Skin of body (tissue), 2 donors: ENCODE measurements around the gene PDLIM7. TPM values are rescaled to one million over a fixed set of nuclear protein-coding genes. Genes with fewer than 3 reads are reported as not detected.

Experiments
- DNase-seq: peaks from one replicate; lab custom pipeline; 2025; lab: John Stamatoyannopoulos, UW
- total RNA-seq: library from RNA; depleted of rRNA; stranded (reverse); fragments of >200 nt; gene quantifications from one replicate; pipeline ENCODE4 v1.2.3, GENCODE V29; 2014

Gene PDLIM7
- total RNA-seq, 1 donor from 2014 or later = 30.7 TPM

DNA sequence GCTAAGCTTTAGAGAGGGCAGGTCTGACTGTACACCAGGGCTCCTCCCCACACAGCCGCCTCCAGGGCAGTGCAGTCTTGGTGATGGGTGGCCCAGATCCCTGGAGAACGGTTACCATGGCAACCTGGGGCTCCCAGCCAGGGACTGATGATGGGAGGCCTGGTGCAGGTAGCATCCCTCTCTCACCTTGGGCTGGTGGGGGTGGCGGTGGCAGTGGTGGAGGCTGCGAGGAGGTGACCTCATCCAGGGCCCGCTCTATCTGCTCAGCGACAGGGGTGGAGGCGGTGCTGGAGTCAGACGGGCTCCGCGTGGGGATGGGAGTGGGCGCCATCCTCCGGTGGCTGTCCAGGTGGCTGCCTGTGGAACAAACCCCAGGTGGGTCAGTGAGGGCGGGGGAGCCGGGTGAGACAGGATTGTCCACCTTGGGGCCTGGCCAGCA is 38.5 kb downstream of the PDLIM7 start:
- no peak for DNase-seq

DNA sequence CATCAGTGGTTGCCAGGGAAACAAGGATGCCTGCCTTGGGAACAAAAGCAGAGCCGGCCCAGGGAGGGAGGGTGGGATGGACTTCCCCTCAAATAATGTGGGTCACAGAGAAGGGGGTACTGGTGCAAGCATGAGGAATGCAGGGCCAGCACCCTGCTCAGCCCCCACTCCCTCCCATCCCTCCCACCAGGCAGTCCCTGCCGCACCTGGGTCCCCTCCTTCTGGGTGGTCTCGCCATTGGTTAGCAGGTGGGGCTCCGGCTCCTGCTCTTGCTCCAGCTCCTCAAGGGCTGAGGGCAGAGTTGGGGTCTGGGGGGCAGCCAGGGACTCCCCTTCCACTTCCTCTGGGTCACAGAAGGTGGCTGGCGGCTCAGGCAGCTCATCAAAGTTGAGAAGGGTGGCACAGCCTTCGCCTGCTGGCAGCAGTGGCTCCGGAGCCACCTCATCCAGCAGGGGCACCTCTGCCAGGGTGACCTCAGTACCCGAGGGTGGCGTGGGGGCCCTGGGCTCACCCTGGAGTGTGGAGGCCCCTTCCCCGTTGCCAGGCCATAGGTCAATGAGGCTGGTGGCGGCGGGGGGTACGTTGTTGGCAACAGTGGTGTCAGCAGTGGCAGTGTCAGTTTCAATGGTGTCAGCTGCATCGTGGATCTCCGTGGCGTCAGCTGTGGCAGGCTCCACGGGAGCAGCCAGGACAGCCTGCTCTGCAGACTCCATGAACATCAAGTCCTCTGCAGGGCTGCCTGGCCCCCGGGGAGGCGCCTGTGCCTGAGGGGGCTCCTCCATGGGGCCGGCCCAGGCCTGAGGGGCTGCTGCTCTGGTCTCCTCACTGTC is 39.3 kb downstream of the PDLIM7 start:
- no peak for DNase-seq

DNA sequence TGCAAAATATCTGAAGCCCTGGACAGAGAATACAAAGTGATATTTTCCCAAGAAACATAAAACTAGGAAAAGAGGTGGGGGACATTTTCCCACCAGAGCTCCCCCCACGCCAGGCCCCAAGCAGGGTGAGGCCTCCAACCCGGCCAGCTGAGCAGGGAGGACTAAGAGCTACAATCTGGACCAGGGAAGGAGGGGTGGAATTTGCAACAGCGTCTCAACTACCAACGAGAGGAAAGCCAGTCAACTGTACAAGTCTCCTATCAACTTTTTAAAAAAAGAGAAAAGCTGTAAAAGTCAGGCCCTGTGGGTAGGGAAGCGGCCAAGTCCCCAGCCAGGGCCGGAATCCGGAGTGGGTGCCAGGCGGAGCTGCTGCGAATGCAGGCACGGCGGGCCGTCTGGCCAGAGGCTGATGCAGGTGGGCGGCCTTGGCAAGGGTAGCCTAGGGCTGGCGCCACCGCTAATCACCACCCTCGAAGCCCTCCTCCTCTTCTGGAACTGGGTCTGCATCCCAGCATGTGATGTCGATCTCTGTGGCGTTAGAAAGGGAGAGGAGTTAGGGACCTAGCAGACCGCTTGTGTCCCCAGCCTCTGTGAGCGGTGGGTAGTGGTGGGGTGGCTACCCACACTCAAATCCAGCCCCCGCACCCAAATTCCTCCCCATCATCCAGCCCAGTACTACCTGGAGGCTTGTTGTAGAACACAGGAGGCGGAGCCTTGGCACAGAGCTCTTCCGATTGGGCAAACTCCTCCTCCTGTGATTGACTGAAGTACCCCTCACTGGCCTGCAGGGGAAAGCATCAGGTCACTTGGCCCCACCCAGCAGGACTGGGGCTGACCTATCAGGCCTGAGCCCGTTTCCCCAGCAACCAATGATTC is 40.2 kb downstream of the PDLIM7 start:
- DNase-seq = peak; percentile 81

DNA sequence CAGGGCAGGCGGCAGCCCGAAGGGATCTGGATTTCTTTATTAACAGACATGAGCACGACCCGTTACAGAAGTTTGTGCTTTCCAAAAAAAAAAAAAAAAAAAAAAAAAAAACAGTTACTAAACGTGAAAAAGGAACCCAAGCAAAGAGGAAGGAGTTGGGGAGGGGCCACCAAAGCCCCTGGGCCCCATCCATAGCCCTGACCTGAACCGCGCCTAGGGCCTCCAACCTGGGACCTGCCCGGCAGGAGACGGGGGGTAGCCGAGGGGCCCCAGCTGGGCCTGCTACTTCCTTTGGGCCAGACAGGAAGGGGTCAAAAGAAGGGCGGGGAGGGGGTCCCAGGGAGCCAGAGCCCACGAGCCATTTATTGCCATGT is 40.8 kb downstream of the PDLIM7 start:
- DNase-seq = no peak

DNA sequence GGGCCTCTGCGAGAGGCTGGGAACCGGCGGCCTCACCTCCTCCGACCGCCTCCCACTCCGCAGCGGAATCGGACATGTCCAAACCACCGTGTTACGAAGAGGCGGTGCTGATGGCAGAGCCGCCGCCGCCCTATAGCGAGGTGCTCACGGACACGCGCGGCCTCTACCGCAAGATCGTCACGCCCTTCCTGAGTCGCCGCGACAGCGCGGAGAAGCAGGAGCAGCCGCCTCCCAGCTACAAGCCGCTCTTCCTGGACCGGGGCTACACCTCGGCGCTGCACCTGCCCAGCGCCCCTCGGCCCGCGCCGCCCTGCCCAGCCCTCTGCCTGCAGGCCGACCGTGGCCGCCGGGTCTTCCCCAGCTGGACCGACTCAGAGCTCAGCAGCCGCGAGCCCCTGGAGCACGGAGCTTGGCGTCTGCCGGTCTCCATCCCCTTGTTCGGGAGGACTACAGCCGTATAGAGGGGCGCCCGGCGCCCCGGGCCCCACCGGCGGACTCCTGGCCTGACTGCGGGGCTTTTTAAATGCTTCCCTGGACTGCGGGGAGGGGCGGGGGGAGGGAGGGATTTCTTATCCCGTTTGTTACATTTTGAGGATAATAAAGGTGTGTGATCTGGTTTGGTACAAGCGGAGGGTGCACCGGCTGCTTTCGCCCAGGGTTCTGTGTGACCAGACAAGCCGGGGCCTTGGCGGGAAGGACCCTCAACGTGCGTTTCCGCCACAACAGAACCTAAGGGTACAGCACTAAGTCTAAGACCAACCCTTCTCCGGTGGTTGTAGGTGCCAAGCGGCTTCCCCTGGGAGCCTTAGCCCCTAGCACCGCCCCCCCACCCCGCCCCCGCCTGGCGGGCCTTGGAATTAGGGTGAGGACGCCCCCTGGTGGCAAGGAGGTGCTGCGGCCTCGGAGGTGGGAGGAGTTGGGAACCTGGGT is 41.5 kb downstream of the PDLIM7 start:
- peak; percentile 81 for DNase-seq

DNA sequence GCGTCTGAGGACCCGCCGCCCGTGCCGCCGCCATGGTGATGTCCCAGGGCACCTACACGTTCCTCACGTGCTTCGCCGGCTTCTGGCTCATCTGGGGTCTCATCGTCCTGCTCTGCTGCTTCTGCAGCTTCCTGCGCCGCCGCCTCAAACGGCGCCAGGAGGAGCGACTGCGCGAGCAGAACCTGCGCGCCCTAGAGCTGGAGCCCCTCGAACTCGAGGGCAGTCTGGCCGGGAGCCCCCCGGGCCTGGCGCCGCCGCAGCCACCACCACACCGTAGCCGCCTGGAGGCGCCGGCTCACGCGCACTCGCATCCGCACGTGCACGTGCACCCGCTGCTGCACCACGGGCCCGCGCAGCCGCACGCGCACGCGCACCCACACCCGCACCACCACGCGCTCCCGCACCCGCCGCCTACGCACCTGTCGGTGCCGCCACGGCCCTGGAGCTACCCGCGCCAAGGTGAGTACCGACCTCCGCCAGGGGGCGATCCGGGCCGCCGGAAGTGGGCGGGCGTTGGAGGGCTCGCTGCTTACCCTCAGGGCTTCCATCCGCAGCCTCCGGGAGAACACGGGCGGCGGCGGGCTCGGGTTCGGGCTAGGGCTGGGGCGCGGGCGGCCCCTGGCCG is 42.3 kb downstream of the PDLIM7 start:
- peak; percentile 36 for DNase-seq

DNA sequence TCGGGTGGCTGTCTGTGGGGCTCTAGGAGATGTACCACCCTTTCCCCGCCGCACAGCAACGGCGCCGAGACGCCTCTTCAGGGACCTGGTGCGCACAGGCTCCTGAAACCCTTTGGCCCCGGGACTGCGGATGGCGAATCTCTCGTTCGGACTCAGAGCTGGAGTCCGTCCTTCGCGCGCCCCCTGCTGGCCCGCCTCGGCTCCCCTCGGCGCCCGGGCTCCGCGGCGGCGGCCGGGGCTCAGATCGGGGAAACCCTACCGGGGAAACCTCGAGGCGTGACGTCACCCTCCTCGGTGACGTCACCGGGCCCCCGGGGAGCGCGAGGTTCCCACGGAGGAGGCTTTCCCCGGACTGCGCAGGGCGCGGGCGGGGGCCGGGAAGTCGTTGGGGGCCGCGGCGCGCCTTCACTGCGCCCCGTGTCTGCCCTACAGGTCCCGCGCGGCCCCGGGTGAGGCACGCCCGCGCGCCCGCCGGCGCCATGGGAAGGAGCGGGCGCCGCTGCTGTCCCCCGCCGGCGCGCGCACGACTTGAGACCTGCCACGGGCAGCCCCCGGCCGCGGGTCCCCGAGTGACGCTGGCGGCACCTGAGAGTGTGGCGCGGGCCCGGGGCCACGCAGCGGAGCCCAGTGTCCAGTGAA is 42.9 kb downstream of the PDLIM7 start:
- peak; percentile 72 for DNase-seq

DNA sequence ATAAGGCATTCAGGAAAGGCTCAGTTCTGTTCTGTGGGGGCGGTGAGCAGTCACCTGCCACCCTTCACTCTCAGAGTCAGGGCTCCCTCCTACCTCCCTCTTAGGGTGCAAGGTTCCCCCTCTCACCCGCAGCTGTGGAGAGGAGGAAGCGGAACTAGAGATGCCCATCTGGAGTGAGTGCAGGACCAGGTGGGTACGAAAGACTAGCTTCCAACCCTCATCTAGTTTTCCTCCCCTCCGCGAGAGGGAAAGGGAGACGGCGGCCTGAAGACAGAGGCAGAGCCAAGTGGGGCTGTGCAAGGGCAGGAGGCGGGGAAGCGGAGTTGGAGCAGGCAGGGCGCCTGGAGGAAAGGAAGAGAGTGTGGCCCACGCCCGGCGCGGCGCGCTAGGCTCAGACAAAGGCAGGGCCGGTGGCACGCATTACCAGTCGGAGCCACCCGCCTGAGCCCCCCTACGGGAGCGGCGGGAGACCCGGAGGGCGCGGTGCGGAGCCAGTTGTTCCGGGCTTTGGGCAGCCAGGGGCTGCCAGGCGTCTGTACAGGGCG is 43.5 kb downstream of the PDLIM7 start:
- peak; percentile 42 for DNase-seq

DNA sequence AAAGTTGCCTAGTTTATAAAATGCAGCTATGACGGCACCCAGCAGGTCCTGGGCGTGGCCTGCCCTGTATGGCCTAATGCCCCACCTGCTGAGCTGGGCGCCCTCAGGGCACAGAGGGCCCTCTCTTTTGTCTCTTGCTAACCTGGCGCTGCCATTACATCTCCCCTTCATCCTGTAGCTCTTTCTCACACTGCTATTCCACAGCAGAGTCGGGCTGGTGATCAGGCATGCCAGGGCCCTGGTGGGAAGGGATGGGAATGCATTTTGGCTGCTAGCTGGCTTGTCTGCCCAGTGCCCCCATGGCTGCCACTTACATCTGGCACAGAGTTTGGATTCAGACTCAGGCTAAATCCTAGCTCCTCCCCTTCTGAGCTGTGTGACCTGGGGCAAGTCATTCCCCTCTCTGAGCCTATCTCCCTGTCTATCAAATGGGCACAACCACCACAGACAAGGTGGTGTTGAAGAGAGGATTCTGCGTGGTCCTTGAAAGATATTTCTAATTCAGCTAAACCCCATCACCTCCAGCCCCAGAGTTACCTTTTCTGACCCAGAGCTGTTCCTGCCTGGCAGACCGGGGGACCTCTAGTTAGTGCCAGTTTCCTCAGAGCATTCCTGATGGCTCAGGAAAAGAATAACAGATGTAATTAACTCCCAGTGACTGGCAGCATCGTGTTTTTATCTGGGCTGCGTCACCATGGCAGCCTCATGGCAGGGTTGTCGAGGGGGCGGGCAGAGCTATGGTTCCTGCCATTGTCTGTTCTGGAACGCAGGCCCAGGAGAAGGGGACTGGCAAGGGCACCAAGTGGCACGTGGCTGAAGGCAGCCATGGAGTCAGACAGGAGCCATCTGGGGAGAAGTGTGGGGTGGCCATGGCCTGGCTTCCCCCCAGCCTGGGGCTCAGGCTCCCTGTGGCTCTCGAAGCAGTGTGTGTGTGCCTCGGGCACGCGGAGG is 44.4 kb downstream of the PDLIM7 start:
- no peak for DNase-seq

DNA sequence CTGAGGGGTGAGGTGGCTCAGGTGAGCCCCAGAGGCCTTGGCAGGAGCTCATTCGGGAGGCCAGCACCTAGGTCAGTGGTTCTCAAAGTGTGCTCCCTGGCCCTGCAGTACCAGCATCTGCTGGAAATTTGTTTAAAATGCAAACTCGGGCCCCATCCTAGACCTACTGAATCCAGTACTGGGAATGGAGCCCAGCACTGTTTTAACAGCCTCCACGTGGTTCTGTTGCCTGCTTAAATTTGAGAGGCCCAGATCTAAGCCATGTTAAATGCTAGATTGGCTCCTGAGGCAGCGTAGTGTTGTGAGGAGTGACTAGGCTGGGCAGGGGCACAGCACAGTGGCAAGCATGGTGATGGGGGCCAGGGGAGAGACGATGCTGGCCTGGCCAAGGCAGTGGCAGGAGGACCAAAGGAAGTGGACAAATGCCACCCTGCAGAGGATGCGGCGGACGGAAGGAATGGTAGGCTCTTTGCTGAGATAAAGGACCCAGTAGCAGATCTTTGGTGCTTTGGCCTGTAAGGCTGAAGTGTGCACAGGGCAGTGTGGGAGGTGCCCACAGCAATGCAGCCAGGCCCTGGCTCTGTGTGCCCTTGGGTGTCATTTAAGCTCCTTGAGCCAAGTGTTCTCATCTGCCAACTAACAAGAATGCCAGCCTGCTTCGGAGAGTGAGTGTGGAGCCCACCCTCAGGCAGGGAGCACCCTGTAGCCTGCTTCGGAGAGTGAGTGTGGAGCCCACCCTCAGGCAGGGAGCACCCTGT is 46.6 kb downstream of the PDLIM7 start:
- DNase-seq = no peak

DNA sequence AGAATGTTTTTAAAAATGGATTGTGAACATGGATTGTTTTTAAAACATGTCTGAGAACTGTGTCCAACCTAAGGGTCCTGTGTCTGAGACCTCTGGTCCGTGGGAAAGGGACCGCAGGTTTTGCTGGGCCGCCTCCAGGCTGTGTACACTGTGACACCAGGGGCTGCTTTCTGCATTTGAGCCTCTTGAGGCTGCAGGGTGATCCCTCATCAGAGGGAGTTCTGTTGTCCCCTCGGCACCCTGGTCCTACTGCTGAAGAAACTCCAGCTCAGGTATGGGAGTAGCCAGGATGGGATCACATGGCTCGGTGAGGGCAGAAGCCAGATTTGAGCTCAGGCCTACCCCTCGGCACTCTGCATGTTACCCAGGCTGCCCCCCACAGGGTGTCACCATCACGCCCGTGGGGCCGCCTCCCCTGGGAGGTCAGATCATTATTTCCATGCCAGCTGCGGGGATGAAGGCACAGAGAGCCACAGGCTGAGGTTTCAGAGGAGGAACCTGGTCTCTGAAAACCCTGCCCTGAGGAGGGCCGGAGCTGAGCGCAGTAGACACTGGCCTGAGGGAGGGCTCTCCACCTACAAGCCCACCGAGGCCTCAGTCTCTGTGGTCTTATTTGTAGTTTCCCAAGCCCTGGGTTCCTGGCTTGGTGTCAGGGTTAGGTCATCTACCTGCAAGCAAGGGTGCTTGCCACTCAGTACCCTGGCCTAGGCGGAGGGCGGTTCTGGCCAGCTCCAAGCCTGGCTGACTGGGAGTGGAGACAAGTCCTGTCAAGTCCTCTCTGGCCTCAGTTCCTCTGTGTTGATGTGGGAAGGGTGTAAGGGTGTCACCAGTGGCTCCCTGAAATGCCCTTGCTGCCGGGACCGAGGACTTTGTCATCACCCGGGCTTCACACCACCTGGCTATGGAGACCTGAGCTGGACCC is 48.0 kb downstream of the PDLIM7 start:
- no peak for DNase-seq

DNA sequence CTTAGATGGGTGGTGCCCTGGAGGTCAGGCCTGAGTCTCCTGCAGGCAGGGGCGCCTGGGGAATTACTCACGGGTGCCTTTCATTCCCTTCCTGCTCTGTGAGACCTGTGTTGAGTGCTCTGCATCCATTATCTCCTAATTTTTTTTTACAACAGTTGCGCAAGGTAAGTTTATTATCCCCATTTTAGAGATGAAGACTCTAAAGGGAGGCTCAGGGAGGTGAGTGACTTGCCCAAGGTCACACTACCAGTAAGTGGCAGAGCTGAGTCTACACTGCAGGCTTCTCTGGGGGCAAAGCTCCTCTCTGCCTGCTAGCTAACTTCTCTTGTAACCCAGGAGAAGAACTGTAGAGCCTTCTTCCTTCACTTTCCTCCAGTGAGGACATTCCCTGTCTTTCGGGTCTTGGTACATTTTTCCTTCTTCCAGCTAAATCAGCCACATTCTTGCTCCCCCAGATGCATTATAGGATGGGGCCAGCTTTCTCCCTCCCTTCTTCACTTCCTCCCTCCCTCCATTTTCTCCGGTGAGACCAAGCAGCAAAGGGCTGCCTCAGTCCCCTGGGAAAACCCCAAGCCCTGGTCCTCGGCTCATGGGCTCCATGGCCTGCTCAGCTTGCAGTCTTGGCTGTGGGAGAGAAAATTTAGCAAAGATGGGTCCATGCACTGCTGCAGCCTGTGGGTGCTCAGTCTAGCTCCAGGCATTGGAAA is 49.0 kb downstream of the PDLIM7 start:
- DNase-seq = no peak

DNA sequence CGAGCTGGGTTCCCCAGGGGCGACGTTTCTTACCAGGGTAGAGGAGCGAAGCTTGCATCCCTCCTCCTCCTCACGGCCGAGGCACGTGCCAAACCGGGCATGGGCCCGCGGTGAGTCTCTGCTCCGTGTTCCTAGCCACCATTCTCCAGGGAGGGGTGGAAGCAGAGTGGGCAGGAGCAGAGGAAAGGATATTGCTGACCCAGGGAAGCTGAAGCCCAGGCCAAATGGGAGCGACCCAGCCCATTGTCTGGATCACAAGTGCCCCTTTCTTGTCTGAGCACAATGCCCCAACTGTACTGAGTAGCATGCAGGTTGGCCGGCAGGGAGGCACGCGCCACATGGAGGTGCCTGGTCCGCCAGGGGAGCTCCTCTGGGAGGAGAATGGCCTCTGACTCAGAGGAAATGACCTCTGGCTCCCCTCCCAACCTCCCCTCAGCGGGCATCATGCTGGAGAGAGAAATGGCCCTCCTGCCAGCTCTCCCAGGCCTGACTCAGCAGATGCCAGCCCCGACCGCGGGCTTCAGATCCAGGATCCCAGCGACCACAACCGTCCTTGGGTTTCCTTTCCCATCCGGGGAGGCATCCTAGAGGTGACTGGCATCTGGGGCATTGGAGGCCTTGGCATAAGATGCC is 49.7 kb downstream of the PDLIM7 start:
- DNase-seq = no peak

DNA sequence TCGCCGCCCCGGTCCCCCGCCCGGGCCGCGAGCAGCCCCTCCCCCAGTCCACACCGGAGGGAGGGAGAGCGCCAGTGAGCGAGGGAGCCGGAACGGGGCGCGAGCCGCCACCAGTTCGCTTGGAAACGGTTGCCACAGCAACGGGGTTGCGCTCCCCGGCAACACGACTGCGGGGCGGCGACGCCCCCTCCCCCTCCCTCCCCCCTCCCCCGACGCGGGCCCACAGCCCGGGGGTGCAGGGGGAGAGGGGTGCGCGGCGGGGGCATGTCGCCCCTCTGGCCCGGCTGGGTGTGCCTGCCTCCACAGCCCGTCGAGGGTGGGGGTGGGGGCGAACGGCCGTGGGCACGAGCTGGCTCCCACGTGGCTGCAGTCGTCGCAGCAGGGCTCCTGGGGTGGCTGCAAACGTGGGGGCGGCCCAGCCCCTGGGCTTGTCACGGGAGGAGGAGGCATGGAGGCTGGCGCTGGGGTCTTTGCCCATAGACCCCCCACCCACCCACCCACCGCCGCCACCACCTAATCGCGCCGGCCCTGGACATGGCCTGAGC is 50.3 kb downstream of the PDLIM7 start:
- peak; percentile 35 for DNase-seq

DNA sequence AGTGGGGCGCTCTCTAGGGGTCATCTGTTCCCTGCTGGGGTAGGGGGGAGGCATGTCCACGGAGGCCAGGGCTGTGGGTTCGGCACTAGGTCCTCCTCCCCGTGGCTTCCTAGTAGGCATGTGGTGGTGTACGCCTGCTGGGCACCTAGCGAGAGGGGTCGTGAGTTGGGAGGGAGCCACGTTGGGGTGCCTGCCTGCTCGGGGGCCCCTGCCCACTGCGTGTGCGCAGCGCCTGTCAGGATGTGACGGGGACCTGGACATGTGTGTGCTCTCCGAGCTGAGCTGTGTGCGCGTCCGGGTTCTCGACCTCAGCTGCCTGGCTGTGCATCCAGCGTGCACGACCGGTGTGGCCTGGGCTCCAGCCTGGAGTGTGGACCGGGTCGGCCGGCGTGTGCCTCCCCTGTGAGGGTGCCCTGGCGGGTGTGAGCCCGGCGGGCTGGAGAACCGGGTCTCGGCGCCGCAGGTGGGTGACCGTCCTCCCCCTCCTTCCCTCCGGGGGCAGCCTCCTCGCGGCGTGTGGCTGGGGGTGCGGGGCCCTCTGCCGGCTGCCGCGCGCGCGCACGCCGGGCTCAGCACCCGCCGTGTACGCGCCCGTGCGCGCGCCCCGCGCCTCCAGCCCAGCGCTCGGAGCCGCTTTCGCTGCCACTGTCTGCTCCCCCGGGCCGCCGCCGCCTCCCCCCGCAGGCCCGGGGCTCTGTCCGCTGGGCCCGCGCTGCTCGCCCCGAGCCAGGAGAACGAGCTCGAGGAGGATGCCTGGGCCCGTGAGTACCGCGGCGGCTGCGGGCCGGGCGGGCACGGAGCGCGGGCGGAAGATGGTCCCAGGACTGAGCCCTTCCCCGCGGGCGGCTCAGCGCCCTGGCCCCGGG is 51.0 kb downstream of the PDLIM7 start, which contains the start of gene PRR7:
PRR7 (plus strand) TSS at position 615 of the 866 bp plus-strand sequence. CDS start 8,254 bp downstream, outside the sequence.
- peak; percentile 39 for DNase-seq
